Right lobe of liver (tissue), 4 donors: ENCODE results near the gene CCDC34.
"Not testable (repeated sequence)": the region's sequence is repeated elsewhere in the genome, so short reads cannot be mapped to it uniquely, and the experiment has no call there.

Experiments
- CTCF ChIP-seq, 4 donors: fragments of 200-600 bp in 3 of 4; fragments of 450-650 bp in 1 of 4; IDR thresholded peaks; one replicate each; pipeline versions ENCODE4 v1.5.1 to v1.8.0; 2016 to 2022; ENCODE audit warnings: antibody characterized with exemption in 4 of 4, mild to moderate bottlenecking in 2 of 4
- POLR2A ChIP-seq: fragments of 450-650 bp; IDR thresholded peaks from one replicate; pipeline ENCODE4 v1.6.1; 2017; ENCODE audit warnings: antibody characterized with exemption, mild to moderate bottlenecking
- donor health status: DM: no; HTN: no; CAD: no.
- donor health status: DM: no; HTN: no; CAD: no.
- donor health status: DM: no; HTN: yes; CAD: no.

- TF ChIP-seq POLR2A; CTCF (IDR thresholded peaks at IDR 0.05): not testable (repeated sequence)
Observed at GRCh38 chr11:27327064-27327463, 36.0 kb downstream of the CCDC34 start.
